ENCODE measurements around the gene RAB3A.

DNA sequence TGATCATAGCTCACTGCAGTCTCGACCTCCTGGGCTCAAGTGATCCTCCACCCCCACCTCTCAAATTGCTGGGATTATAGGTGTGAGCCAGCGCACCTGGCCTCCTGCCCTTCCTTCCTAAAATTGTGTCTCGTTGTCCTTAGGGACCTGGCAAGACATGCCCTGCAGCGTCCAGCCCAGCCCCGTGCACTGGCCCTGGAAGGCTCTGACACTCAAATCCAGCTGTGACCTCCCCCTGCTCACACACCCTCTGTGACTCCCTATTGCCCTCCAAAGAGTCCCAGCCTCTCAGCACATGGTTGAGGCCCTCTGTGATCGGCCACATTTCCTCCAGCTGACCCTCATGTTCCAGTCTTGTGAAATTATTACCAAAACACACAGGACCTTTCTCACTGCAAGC lies 5.9 kb downstream of the RAB3A start:
- TF ChIP-seq, protein P1, sequence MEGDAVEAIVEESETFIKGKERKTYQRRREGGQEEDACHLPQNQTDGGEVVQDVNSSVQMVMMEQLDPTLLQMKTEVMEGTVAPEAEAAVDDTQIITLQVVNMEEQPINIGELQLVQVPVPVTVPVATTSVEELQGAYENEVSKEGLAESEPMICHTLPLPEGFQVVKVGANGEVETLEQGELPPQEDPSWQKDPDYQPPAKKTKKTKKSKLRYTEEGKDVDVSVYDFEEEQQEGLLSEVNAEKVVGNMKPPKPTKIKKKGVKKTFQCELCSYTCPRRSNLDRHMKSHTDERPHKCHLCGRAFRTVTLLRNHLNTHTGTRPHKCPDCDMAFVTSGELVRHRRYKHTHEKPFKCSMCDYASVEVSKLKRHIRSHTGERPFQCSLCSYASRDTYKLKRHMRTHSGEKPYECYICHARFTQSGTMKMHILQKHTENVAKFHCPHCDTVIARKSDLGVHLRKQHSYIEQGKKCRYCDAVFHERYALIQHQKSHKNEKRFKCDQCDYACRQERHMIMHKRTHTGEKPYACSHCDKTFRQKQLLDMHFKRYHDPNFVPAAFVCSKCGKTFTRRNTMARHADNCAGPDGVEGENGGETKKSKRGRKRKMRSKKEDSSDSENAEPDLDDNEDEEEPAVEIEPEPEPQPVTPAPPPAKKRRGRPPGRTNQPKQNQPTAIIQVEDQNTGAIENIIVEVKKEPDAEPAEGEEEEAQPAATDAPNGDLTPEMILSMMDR (IDR thresholded peaks at IDR 0.05) = no peak
- no peak for TF ChIP-seq POLR2AphosphoS5 (IDR thresholded peaks at IDR 0.05)
